Activated CD4-positive, CD25-positive, alpha-beta regulatory T cell treated with anti-CD3 and anti-CD28 coated beads, Interleukin-2, amount 50 U/mL, for 16 hours (primary cell): ENCODE data around the gene CAMSAP3.

Experiments used
- DNase-seq: peaks from one replicate; pipeline ENCODE4 v3.0.0-alpha.2; 2020; ENCODE audit warnings: low read depth, low spot score

CAMSAP3 gene, protein sequence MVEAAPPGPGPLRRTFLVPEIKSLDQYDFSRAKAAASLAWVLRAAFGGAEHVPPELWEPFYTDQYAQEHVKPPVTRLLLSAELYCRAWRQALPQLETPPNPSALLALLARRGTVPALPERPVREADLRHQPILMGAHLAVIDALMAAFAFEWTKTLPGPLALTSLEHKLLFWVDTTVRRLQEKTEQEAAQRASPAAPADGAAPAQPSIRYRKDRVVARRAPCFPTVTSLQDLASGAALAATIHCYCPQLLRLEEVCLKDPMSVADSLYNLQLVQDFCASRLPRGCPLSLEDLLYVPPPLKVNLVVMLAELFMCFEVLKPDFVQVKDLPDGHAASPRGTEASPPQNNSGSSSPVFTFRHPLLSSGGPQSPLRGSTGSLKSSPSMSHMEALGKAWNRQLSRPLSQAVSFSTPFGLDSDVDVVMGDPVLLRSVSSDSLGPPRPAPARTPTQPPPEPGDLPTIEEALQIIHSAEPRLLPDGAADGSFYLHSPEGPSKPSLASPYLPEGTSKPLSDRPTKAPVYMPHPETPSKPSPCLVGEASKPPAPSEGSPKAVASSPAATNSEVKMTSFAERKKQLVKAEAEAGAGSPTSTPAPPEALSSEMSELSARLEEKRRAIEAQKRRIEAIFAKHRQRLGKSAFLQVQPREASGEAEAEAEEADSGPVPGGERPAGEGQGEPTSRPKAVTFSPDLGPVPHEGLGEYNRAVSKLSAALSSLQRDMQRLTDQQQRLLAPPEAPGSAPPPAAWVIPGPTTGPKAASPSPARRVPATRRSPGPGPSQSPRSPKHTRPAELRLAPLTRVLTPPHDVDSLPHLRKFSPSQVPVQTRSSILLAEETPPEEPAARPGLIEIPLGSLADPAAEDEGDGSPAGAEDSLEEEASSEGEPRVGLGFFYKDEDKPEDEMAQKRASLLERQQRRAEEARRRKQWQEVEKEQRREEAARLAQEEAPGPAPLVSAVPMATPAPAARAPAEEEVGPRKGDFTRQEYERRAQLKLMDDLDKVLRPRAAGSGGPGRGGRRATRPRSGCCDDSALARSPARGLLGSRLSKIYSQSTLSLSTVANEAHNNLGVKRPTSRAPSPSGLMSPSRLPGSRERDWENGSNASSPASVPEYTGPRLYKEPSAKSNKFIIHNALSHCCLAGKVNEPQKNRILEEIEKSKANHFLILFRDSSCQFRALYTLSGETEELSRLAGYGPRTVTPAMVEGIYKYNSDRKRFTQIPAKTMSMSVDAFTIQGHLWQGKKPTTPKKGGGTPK

DNA sequence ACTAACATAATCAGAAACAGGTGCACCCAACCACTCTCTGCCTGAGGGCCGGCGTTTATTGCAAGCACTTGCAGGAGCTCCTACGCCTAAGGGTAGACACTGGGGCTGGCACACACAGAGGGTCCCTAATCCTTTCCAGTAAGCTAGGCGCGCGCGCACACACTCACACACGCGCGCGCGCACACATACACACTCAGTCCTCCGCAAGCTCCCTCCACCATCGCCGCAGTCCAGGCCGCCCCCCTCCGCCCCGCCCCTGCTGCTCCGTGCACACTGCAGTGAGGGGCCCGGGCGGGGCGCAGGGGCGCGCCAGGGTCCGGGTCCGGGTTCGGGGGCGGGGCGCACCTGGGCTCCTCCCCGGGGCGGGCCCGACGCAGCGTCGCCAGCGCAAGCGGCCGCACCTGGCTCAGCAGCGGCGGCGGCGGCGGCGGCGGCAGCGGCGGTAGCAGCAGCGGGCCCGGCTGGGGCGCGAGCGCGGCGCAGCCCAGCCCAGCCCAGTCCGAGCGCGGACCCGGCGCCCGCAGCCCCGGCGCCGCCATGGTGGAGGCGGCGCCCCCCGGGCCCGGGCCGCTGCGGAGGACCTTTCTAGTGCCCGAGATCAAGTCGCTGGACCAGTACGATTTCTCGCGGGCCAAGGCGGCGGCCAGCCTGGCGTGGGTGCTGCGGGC, at the start of gene CAMSAP3:
CAMSAP3 (plus strand) TSS at position 398 of the 668 bp plus-strand sequence; CDS start at position 538, 140 bp downstream.
- no peak for DNase-seq

DNA sequence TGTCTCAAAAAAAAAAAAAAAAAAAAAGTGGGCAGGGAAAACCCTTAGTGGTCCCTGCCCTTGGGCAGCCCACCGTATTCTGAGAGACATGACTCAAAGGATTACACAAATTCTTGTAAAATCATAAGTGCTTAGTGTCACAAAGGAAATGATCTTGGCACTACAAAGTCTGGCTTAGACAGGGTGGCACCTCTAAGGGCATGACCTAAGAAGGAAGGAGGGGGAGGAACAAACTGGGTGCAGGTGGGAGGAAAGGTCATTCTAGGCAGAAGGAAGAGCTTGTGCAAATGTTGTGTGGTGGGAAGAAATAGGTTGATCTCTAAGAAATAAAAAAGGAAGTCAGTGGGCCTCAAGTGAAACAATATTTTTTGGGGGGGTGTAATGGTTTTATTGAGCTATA, 49.8 kb upstream of the CAMSAP3 start:
- DNase-seq, result no peak

DNA sequence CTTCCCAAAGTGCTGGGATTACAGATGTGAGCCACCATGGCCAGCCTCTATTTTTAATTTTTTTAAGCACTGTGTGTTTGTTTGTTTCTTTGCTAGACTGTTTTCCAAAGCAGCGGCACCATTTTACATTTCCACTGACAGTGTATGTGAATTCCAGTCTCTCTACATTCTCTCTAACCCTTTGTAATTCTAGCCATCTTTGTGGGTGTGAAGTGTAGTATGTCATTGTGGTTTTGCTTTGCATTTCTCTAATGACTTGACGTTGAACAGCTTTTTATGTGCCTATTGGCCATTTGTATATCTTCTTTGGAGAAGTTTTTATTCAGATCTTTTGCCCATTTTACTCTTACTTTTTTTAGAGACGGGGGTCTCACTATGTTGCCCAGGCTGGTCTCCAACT, 48.5 kb upstream of the CAMSAP3 start:
- no peak for DNase-seq

DNA sequence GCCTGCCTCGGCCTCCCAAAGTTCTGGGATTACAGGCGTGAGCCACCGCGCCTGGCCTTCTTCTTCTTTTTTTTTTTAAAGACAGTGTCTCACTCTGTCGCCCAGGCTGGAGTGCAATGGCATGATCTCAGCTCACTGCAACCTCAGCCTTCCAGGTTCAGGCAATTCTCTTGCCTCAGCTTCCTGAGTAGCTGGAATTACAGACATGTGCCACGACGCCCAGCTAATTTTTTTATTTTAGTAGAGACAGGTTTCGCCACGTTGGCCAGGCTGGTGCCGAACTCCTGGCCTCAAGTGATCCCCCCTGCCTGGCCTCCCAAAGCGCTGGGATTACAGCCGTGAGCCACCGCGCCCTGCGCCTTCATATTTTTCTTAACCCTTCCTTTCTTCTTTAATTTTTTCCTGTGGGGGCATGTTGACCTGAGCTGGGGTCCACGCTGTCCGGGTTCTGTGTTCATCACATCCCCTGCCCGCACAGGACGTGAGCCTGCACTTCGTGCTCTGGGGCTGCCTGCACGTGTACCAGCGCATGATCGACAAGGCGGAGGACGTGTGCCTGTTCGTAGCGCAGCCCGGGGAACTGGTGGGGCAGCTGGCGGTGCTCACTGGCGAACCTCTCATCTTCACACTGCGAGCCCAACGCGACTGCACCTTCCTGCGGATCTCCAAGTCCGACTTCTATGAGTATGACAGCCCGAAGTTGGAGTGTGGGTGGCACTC, 46.1 kb upstream of the CAMSAP3 start:
- no peak for DNase-seq

DNA sequence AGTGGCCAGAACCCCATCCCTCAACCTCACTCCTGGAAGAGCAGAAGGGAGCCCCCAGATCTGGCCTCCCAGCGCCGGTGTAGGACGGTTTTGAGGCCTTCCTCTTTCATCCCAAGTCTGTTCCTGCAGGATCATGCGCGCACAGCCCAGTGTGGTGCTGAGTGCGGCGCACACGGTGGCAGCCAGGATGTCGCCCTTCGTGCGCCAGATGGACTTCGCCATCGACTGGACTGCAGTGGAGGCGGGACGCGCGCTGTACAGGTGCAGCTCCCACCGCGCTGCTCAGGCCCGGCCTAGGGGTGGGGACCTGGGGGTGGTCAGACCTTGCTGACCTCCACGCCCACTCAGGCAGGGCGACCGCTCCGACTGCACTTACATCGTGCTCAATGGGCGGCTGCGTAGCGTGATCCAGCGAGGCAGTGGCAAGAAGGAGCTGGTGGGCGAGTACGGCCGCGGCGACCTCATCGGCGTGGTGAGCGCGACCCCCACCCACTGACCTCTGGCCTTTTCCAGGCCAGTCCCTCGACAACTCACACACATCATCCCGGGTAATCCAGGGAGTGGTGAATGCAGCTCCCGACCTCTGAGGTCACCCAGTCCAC, 45.4 kb upstream of the CAMSAP3 start:
- DNase-seq, result no peak

DNA sequence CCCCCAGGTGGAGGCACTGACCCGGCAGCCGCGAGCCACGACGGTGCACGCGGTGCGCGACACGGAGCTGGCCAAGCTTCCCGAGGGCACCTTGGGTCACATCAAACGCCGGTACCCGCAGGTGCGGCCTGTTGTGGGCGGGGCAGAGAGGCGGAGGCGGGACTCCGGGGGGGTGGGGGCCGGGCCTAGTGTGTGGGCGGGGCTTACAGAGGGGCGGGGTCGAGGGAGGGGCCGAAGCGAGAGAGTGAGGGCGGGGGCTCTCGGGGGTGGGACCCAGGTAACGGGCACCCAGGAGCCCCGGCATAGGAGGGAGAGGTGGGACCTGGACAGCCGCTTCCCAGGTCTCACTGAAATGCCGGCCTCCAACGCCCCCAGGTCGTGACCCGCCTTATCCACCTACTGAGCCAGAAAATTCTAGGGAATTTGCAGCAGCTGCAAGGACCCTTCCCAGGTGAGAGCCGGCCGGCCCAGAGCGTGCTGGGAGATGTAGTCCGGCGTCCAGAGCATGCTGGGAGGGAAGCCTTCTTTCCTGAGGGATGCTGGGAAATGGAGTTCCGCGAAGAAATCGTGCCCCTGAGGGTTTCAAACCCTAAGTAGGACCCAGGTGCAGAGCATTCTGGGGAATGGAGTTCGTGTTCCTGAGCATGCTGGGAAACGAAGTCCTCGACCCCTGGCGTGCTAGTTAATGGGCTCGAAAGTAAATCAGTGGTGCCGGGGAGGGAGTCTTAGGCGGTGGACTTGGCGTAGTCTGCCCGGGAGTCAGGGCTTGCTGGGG, 44.5 kb upstream of the CAMSAP3 start:
- DNase-seq, result no peak

DNA sequence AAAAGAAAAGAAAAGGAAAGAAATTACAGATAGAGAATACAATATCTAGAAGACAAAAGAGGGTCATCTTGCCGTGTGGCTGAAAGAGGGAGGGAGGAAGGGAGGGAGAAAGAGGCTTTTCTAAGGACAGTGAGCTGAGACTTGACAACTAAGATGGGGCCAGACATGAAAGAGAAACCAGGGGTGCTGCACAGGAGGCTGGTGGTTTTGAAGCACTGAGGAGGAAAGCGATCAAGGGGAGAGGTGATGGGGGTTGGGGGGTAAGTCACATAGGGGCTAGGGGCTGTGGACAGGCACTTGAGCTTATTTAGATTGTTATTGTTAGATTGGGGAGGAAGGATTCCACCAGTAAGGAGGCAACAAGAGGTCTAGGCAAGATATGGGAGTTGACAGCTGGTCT, 42.9 kb upstream of the CAMSAP3 start:
- DNase-seq, result no peak

DNA sequence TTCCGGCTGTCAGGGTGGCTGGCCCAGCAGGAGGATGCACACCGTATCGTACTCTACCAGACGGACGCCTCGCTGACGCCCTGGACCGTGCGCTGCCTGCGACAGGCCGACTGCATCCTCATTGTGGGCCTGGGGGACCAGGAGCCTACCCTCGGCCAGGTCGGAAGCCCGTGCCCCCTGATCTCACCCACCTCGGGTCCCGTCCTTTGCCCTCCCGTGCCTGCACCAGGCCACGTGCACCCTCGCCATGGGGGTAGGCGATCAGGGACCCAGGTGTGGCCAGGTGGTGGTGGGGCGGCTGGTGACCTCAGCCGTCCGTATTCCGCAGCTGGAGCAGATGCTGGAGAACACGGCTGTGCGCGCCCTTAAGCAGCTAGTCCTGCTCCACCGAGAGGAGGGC, 41.1 kb upstream of the CAMSAP3 start:
- DNase-seq, result no peak

DNA sequence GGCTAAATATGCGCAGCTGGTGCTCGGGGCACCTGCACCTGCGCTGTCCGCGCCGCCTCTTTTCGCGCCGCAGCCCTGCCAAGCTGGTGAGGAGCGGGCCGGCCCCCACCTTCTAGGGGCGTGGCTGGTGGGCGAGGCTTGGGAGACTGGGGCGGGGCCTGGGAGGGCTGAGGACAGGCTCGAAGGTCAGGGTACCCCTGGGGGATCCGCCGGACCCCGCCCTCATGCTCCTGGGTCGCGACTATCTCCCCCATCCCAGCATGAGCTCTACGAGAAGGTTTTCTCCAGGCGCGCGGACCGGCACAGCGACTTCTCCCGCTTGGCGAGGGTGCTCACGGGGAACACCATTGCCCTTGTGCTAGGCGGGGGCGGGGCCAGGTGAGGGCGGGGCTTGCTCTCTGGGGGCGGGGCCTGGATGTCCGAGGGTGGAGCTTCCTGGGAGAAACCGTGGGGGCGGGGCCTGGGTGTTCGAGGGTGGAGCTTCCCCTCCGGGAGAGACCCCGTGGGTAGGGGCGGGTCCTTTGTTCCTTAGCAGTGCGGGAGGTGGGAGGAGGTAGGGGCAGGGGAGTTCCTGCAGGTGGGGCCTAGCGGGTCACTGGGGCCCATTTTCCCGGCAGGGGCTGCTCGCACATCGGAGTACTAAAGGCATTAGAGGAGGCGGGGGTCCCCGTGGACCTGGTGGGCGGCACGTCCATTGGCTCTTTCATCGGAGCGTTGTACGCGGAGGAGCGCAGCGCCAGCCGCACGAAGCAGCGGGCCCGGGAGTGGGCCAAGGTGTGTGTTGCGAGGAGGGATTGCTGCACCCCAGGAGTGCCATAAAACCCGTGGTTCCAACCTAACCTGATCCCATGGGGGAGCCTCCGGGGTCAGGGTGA, 40.4 kb upstream of the CAMSAP3 start:
- DNase-seq, result no peak

DNA sequence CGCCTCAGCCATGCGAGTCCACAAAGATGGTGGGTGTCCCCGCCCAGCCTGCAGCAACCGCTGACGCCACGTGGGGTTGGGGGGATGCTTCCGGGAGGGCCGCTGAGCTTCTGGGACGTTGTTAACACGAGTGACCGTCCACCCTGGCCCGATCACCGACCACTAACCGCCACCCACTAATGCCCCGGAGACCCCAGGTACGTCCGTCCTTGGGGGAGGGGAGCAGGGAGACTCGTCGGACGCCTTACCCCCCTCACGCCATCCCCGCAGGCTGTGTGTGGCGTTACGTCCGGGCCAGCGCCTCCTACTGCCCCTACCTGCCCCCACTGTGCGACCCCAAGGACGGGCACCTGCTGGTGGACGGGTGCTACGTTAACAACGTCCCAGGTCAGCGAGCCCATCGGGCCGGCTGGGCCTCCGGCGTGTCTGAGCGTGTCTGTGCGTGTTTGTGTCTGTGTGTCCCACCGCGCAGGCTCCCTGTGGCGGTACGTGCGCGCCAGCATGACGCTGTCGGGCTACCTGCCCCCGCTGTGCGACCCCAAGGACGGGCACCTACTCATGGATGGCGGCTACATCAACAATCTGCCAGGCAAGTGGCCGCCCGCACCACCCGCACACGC, 38.9 kb upstream of the CAMSAP3 start:
- no peak for DNase-seq

DNA sequence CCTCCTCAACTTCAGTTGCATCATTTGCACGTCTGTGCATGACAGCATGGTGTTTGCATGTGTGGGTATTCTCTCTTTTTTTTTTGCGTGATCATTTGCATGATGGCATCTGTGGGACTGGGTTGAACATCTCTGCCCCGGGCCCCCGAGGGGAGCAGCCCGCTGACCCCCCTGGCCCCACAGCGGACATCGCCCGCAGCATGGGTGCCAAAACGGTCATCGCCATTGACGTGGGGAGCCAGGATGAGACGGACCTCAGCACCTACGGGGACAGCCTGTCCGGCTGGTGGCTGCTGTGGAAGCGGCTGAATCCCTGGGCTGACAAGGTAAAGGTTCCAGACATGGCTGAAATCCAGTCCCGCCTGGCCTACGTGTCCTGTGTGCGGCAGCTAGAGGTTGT, 37.0 kb upstream of the CAMSAP3 start:
- DNase-seq, result no peak

DNA sequence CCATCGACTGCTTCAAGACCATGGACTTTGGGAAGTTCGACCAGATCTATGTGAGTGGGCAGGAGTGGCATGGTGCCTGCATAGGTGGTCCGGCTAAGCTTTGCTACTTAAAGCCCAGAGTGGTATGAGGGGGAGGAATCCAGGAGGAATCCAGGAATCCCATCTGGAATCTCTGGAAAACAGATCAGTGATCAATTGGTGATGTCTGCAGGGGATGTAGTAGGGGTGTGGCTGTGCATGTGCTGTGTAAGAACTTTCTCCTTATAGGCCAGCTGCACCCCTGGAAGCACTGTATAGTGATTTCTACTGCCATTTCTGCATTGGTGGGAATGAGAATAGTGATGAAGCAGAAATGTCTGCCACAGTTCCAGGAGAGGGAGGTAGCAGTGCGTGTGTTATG, 36.6 kb upstream of the CAMSAP3 start:
- no peak for DNase-seq

DNA sequence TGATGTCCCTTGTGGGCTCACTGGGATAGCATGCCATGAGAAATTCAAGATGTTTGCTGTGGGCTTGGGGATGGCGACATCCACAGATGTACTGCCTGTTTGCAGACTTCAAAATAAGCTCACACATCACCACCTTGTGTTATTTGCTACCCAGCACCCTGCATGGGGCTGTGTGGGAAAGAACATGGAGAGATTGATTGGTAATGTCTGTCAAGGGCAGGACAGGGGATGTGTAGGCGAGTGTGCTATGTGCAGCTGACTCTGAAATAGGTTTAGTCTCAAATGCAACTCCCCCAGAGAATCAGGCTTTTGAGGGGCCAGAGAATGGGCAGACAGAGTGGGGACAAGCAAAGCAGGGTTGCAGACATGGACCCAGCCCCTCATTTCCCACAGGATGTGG, 35.4 kb upstream of the CAMSAP3 start:
- DNase-seq, result no peak

DNA sequence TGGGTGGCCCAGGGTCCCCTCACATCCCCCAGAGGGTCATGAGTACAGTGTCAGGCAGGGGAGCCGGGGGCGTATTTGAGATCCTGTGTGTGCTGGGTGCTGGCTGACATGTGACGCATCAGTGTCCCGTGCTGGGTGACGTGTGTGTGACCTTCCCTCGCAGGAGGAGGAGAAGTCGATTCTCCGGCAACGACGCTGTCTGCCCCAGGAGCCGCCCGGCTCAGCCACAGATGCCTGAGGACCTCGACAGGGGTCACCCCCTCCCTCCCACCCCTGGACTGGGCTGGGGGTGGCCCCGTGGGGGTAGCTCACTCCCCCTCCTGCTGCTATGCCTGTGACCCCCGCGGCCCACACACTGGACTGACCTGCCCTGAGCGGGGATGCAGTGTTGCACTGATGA, 34.3 kb upstream of the CAMSAP3 start:
- no peak for DNase-seq

DNA sequence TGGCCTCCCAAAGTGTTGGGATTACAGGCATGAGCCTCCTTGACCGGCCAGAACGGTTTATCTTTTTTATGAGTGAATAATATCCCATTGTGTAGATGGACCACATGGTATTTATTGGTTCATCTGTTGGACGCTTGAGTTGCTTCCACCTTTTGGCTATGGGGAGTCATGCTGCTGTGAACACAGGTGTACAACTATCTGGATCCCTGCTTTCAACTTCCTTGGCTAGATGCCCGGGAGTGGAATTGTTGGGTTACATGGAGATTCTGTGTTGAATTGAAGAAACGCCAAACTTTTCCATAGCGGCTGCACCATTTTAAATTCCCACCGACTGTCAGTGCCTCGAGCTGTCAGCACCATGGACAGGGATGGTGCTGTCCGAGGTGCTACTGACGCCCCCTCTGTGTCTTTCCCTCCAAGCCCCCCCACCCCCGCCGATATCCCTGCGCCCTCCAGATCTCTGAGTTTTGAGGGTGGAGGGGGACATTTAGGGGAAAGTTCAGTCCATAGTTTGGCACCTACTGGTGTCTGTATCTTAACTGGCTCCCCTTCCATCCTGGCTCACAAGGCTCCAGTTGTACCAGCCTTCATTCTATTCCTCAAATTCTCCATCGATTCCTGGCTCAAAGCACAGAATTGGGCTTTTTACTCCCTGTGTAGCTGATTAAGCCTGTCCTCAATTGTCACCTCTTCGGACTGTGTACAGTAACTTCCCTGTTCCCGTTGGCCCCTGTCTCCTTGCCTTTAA, 32.8 kb upstream of the CAMSAP3 start:
- DNase-seq, result no peak

DNA sequence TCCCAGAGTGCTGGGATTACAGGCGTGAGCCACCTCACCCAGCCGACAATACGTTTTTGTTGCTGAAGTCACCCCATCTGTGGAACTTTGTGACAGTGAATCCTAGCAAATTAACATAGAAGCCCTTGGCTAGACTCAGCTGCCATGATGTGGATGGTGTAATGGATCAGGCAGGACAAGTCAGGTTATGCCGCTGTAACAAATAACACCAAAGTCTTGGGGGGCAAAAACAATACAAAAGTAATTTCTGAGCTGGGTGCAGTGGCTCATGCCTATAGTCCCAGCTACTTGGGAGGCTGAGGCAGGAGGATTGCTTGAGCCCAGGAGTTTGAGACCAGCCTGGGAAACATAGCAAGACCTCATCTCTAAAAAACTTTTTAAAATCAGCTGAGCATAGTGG, 30.8 kb upstream of the CAMSAP3 start:
- no peak for DNase-seq

DNA sequence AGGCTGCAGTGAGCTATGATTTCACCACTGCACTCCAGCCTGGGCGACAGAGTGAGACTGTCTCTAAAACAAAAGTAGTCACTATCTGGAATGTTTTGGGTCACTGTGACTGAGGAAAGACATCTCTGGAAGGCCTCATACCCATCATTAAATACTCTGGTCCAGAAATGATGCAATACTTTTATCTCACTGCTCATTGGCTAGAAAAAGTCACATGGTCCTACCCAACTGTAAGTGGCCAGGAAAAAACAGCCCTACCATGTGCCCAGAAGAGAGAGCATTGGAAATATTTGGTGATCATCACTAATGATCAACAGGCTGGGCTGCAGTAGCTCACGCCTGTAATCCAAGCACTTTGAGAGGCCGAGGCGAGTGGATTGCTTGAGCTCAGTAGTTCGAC, 30.3 kb upstream of the CAMSAP3 start:
- DNase-seq, result no peak

DNA sequence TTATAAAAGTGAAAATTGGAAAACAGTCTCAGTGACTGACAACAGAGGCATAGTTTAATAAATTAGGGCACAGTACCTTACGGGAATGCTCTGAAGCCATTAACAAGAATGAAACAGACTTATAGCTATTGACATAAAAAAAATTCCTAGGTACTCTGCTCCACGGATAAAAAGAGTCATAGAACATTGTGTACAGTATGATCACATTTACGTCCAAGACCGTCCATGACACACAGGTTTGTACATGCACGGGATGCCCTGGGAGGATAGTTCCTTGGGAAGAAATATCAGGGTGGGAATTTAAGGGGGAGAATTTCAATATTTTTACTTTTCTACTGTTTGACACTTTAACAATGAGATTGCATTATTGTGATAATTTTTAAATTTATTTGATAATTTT, 24.9 kb upstream of the CAMSAP3 start:
- DNase-seq, result no peak
